NCI-H2196 (cell line): ENCODE results near the gene CHMP1A.
"Not testable (repeated sequence)": the region's sequence is repeated elsewhere in the genome, so short reads cannot be mapped to it uniquely, and the experiment has no call there.

Source experiments
- DNase-seq: peaks from one replicate; lab custom pipeline; 2025; ENCODE audit not compliant: unreplicated experiment; lab: John Stamatoyannopoulos, UW

Gene CHMP1A

GRCh38 chr16:89693289-89693731 lies 35.8 kb upstream of the CHMP1A start:
- DNase-seq = no peak

- DNase-seq = no peak
Measured at GRCh38 chr16:89691986-89692569, 34.6 kb upstream of the CHMP1A start.

- no peak for DNase-seq
Measured at GRCh38 chr16:89691231-89691985, 33.9 kb upstream of the CHMP1A start.

DNA sequence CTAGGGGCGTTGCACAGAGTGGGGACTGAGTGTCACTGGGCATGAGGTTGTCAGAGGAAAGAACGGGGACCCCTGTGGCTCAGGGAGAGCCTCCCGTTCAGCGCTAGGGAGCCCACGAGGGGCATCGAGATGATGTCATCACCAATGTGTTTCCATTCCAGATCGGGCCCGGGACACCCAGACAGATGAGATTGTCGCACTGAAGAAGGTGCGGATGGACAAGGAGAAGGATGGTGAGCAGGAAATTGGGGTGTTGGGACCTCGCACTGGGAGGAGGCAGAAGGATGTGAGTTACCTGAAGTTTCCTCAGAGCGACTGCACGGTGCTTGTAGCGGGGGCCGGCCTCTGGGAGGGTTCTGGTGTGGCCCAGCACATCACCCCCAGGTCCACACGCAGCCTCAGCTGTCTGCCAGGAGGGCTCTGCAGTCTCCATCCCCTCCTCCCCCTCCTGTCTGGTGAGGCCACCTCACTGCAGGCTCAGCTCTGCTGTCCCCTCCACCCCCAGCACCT lies 32.9 kb upstream of the CHMP1A start:
- no peak for DNase-seq

DNA sequence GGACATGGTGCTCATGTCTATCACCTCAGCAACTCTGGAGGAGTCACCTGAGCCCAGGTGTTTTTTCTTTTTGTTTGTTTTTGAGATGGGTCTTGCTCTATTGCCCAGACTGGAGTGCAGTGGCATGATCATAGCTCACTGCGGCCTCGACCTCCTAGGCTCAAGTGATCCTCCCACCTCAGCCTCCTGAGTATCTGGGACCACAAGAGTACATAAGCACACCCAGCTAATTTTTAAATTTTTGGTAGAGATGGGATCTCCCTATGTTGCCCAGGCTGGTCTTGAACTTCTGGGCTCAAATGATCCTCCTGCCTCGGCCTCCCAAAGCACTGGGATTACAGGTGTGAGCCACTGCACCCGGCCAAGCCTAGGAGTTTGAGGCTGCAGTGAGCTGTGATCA lies 32.1 kb upstream of the CHMP1A start:
- not testable (repeated sequence) for DNase-seq

GRCh38 chr16:89689142-89689541 lies 31.6 kb upstream of the CHMP1A start:
- DNase-seq = no peak

DNA sequence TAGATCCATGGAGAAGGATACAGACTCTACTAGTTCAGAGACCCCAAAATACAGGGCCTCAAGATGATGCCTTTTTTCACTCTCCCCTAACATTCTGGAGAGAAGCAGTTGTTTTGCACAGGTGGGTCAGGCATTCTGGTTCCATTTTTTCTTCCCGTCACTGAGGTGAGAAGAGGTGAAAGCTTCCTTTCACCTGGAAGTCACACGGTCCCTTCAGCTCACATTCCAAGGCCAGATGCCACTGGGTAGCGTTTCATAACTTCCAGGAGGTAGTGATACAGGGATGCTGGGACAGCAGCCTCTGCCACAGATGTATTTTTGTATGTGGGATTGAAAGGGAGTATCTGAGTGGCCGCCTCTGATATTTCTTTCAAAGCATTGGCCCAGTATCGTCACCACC lies 30.9 kb upstream of the CHMP1A start:
- no peak for DNase-seq

- DNase-seq = peak; percentile 27
Measured at GRCh38 chr16:89687092-89687940, 29.8 kb upstream of the CHMP1A start.

GRCh38 chr16:89686520-89687091 lies 29.1 kb upstream of the CHMP1A start, which contains the start of gene CDK10:
TSS of gene CDK10 (plus strand) at chr16:89686689. CDS start at chr16:89686711, 22 bp downstream.
- DNase-seq = peak; percentile 85

DNA sequence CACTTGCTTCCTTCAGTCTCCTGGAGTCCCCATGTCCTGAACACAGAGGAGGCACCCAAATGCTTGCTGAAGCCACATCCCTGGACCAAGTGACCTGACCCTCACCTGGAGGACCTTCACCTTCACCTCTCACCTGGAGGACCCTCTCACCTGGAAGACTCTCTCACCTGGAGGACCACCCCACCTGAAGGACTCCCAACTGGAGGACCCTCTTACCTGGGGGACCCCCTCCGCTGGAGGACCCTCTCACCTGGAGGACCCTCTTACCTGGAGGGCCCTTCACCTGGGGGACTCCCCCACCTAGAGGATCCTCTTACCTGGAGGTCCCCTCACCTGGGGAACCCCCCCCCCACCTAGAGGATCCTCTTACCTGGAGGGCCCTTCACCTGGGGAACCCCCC lies 28.4 kb upstream of the CHMP1A start:
- no peak for DNase-seq

- DNase-seq = no peak
Measured at GRCh38 chr16:89678258-89678657, 20.8 kb upstream of the CHMP1A start.

DNA sequence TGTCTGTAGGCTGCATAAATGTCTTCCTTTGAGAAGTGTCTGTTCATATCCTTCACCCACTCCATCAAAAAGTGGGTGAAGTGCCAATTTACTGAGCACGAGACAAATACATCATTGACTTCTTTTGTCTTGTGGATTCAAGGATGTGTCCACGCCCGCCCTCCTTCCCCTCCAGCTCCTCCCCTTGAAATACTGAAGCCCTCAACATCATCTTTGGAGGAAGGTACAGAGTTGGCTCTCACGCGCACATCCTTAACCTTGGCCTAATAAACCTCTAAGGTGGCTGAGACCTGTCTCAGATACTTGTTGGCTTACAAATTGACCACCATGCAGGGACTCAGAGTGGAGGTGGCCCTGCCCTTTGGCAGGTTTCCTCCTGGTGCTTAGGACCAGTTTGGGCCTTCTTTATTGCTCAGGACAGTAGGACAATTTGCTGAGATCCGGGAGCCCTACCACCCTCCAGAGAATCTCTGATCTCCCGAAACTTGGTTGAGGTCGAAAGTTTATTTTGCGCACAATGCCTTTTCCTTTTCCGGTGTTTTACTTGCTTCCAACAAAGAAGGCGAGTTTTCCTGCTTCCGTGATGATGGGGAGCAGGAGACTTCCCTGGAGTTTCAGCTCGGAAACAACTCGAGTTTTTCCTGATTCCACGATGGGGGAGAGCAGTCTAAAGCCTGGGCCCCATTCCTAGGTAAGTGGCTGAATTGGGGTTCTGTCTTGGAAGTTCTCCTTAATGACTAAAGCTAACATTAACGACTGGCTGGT lies 14.9 kb upstream of the CHMP1A start:
- DNase-seq = no peak

DNA sequence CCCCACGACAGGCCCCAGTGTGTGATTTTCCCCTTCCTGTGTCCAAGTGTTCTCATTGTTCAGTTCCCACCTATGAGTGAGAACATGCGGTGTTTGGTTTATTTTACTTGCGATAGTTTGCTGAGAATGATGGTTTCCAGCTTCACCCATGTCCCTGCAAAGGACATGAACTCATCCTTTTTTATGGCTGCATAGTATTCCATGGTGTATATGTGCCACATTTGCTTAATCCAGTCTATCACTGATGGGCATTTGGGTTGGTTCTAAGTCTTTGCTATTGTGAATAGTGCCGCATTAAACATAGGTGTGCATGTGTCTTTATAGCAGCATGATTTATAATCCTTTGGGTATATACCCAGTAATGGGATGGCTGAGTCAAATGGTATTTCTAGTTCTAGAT lies 14.1 kb upstream of the CHMP1A start:
- not testable (repeated sequence) for DNase-seq

GRCh38 chr16:89670496-89671431 lies 13.3 kb upstream of the CHMP1A start:
- no peak for DNase-seq

DNA sequence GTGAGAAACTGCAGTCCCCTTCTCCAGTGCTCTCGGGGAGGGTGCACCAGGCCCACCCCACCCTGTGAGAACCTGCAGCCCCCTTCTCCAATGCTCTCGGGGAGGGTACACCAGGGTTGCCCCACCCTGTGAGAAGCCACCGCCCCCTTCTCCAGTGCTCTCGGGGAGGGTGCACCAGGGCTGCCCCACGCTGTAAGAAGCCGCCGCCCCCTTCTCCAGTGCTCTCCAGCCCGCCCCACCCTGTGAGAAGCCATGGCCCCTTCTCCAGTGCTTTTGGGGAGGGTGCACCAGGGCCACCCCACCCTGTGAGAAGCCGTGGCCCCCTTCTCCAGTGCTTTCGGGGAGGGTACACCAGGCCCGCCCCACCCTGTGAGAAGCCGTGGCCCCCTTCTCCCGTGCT lies 12.2 kb upstream of the CHMP1A start:
- DNase-seq = no peak

GRCh38 chr16:89668790-89669158 lies 11.3 kb upstream of the CHMP1A start:
- DNase-seq = no peak

DNA sequence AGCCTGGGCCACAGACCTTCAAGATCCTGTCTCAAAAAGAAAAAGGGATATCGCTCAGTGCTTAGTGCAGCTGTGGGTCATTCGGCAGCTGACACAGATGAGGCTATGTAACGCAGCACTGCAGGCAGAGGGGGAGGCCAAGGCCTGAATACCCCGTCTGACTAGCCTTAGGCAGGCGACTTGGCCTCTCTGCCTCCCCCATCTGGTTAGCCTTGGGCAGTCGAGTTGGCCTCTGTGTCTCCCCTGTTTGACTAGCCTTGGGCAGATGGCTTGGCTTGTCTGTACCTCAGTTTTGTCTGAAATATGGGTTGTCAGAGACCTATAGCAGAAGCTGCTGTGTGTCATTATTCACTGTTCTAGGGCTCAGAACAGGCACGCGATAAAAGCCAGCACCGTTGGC lies 10.1 kb upstream of the CHMP1A start:
- DNase-seq = no peak

GRCh38 chr16:89667000-89667399 lies 9.5 kb upstream of the CHMP1A start:
- DNase-seq = not testable (repeated sequence)

DNA sequence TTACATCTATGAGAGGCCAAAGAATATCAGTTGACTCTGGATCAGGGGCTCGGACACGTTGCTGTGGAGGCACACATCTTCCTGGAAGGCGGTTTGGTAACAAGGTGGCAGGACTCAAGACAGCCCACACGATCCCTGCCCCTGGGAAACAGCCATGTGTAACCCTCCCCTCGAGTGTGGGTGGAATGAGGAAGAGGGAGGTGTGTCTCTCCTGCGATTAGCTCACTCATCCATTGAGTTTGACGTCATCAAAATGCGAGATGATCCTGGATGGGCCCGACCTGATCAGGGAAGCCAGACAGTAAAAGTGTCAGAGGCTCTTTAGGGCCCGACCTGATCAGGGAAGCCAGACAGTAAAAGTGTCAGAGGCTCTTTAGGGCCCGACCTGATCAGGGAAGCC lies 6.7 kb upstream of the CHMP1A start:
- not testable (repeated sequence) for DNase-seq
